ENCODE results near the gene DPPA5.

Gene DPPA5, protein sequence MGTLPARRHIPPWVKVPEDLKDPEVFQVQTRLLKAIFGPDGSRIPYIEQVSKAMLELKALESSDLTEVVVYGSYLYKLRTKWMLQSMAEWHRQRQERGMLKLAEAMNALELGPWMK

DNA sequence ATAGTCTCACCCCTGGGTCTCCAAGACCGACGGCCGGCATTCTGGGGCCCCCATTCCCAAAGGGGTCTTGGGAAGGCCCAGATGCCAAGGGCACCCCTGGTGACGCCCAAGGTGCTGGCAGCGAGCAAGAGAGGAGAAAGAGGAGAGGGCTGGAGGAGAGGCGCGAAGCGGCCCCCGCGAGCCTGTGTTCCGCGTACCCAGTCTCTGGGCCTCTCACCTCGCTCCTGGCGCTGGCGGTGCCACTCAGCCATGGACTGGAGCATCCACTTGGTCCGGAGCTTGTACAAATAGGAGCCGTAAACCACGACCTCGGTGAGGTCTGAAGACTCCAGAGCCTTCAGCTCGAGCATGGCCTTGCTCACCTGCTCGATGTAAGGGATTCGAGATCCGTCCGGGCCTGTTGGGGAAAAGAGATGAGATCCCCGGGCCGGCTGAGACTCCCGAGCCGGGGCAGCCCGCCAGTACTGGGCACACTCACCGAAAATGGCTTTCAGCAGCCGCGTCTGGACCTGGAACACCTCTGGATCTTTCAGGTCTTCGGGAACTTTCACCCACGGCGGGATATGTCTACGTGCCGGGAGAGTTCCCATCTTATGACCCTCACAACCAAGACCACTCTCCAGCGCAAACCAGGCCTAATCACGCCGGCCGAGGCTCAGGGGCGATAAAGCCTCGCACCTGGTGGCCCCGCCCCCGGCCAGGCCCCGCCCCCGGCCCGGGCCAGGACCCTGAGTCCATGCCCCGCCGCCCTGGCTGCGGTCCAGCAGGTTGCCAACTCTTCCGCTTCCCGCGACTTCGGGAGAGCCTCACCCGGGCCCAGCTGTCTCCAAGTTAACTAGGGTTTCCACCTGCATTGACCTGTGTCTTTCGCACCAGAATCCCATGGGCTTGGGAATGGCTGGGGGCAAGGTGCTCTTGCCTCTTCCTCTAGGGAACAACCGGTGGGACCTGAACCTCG is at the start of gene DPPA5:
DPPA5 (minus strand) TSS at position 641 of the 958 bp plus-strand sequence; CDS start at position 590, 51 bp downstream.
- no peaks in the 10 kb centered on the region for H4K20me1 ChIP-seq (ENCODE audit: insufficient read depth, low read length, poor library complexity, severe bottlenecking)
- H3K79me2 ChIP-seq (ENCODE audit: insufficient read depth, low read length): no peaks in the 10 kb centered on the region
- no peak within 1 kb of the TSS for H3K9ac ChIP-seq (ENCODE audit: low read depth, low read length, poor library complexity, severe bottlenecking)
- no peak within 1 kb of the TSS for H2AFZ ChIP-seq (ENCODE audit: low read length)
- no peak within 1 kb of the TSS for H3K4me2 ChIP-seq (ENCODE audit: low read depth, low read length, poor library complexity, severe bottlenecking)
- H3K9me2 ChIP-seq (replicated peaks; ENCODE audit: low read depth, low read length): no peaks in the 10 kb centered on the region
- no peaks in the 10 kb centered on the region for H3F3A ChIP-seq (ENCODE audit: low read depth)
- H3K27me3 ChIP-seq (ENCODE audit: insufficient read depth, low read length, poor library complexity, severe bottlenecking): no peaks in the 10 kb centered on the region
- H3K36me3 ChIP-seq (ENCODE audit: insufficient read depth, low read length): no peaks in the 10 kb centered on the region
- H3K4me3 ChIP-seq (ENCODE audit: low read length, poor library complexity, severe bottlenecking): no peak within 1 kb of the TSS
- H3K9me3 ChIP-seq (ENCODE audit: insufficient read depth, low read depth, low read length): no peaks in the 10 kb centered on the region
- H3K4me1 ChIP-seq (ENCODE audit: insufficient read depth, low read length, poor library complexity, severe bottlenecking): no peaks in the 10 kb centered on the region
- TF ChIP-seq, protein P1, sequence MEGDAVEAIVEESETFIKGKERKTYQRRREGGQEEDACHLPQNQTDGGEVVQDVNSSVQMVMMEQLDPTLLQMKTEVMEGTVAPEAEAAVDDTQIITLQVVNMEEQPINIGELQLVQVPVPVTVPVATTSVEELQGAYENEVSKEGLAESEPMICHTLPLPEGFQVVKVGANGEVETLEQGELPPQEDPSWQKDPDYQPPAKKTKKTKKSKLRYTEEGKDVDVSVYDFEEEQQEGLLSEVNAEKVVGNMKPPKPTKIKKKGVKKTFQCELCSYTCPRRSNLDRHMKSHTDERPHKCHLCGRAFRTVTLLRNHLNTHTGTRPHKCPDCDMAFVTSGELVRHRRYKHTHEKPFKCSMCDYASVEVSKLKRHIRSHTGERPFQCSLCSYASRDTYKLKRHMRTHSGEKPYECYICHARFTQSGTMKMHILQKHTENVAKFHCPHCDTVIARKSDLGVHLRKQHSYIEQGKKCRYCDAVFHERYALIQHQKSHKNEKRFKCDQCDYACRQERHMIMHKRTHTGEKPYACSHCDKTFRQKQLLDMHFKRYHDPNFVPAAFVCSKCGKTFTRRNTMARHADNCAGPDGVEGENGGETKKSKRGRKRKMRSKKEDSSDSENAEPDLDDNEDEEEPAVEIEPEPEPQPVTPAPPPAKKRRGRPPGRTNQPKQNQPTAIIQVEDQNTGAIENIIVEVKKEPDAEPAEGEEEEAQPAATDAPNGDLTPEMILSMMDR (conservative IDR thresholded peaks at IDR 0.05; ENCODE audit: low read length): no peak
- TF ChIP-seq EZH2phosphoT487 (IDR thresholded peaks at IDR 0.05; ENCODE audit: borderline replicate concordance): no peak

DNA sequence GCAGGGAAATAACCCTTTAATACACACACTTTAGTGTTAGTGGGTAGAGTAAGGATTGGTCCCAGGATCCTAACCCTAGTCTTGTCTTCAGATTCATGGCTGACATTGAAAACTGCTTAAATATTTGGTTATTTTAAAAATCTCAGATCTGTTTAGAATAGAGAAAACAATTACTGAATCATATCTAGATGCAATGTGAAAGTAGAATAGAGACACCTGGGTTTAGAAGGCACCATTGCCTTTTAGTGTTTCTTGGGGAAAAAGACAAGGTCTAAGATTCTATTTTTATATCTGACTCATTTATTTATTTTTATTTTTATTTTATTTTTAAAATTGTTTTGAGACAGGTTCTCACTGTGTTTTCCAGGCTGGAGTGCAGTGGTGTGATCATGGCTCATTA is 46.6 kb upstream of the DPPA5 start:
- H2AFZ ChIP-seq (ENCODE audit: low read length): no peak overlapping the region
- TF ChIP-seq, protein P1 (conservative IDR thresholded peaks at IDR 0.05; ENCODE audit: low read length): no peak
- TF ChIP-seq EZH2phosphoT487 (IDR thresholded peaks at IDR 0.05; ENCODE audit: borderline replicate concordance): no peak
- no peaks in the 10 kb centered on the region for H4K20me1 ChIP-seq (ENCODE audit: insufficient read depth, low read length, poor library complexity, severe bottlenecking)
- no peaks in the 10 kb centered on the region for H3K27me3 ChIP-seq (ENCODE audit: insufficient read depth, low read length, poor library complexity, severe bottlenecking)
- H3K9me3 ChIP-seq (ENCODE audit: insufficient read depth, low read depth, low read length): no peaks in the 10 kb centered on the region
- no peak overlapping the region for H3K4me3 ChIP-seq (ENCODE audit: low read length, poor library complexity, severe bottlenecking)
- H3K9ac ChIP-seq (ENCODE audit: low read depth, low read length, poor library complexity, severe bottlenecking): no peak overlapping the region
- no peaks in the 10 kb centered on the region for H3K4me1 ChIP-seq (ENCODE audit: insufficient read depth, low read length, poor library complexity, severe bottlenecking)
- H3K4me2 ChIP-seq (ENCODE audit: low read depth, low read length, poor library complexity, severe bottlenecking): no peak overlapping the region
- no peaks in the 10 kb centered on the region for H3K79me2 ChIP-seq (ENCODE audit: insufficient read depth, low read length)
- H3K36me3 ChIP-seq (ENCODE audit: insufficient read depth, low read length): no peaks in the 10 kb centered on the region
- no peaks in the 10 kb centered on the region for H3F3A ChIP-seq (ENCODE audit: low read depth)
- no peaks in the 10 kb centered on the region for H3K9me2 ChIP-seq (replicated peaks; ENCODE audit: low read depth, low read length)

DNA sequence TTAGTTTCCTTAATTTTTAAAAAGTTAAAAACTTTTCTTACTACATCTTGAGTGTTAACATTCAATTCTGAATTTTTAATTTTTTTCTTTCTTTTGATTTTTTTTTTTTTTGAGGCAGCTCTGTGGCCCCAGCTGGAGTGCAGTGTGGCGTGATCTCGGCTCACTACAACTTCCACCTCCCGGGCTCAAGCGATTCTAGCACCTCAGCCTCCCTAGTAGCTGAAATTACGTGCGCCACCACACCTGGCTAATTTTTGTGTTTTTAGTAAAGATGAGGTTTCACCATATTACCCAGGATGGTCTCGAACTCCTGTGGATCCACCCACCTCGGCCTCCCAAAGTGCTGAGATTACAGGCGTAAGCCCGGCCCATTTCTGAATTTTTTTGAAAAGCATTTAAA is 41.8 kb upstream of the DPPA5 start:
- Histone ChIP-seq H3F3A (ENCODE audit: low read depth) (no peaks in the 10 kb centered on the region), H4K20me1 (ENCODE audit: insufficient read depth, low read length, poor library complexity, severe bottlenecking) (no peaks in the 10 kb centered on the region), H3K9ac (ENCODE audit: low read depth, low read length, poor library complexity, severe bottlenecking) (no peak overlapping the region), H3K79me2 (ENCODE audit: insufficient read depth, low read length) (no peaks in the 10 kb centered on the region), H2AFZ (ENCODE audit: low read length) (no peak overlapping the region), H3K4me1 (ENCODE audit: insufficient read depth, low read length, poor library complexity, severe bottlenecking) (no peaks in the 10 kb centered on the region), H3K9me3 (ENCODE audit: insufficient read depth, low read depth, low read length) (no peaks in the 10 kb centered on the region), H3K4me2 (ENCODE audit: low read depth, low read length, poor library complexity, severe bottlenecking) (no peak overlapping the region), H3K4me3 (ENCODE audit: low read length, poor library complexity, severe bottlenecking) (no peak overlapping the region), H3K36me3 (ENCODE audit: insufficient read depth, low read length) (no peaks in the 10 kb centered on the region), H3K27me3 (ENCODE audit: insufficient read depth, low read length, poor library complexity, severe bottlenecking) (no peaks in the 10 kb centered on the region), H3K9me2 (replicated peaks; ENCODE audit: low read depth, low read length) (no peaks in the 10 kb centered on the region)
- TF ChIP-seq EZH2phosphoT487 (IDR thresholded peaks at IDR 0.05; ENCODE audit: borderline replicate concordance): no peak
- TF ChIP-seq, protein P1 (conservative IDR thresholded peaks at IDR 0.05; ENCODE audit: low read length): no peak
